Endothelial cell of umbilical vein (primary cell): ENCODE results near the gene CASP6. TPM values are rescaled to one million over a fixed set of nuclear protein-coding genes. Genes with fewer than 3 reads are reported as not detected.

Source experiments
- polyA plus RNA-seq, 4 experiments: library from polyadenylated mRNA; depleted of rRNA in 3 of 4; stranded (reverse) in 3 of 4; unstranded in 1 of 4; fragments of >200 nt; gene quantifications; 2 replicates each; pipeline versions ENCODE4 v1.2.1 to v1.2.3, GENCODE V29; 2011 to 2012; ENCODE audit warnings: missing spikeins in 1 of 4
- small RNA-seq: library from RNA; depleted of rRNA; stranded (forward); fragments of <200 nt; gene quantifications from one replicate; pipeline ENCODE3, GENCODE V24; 2012; ENCODE audit warnings: low replicate concordance, low read depth; ENCODE audit not compliant: insufficient read depth, insufficient read length
- total RNA-seq: library from RNA; stranded (reverse); gene quantifications from 2 replicates; pipeline ENCODE4 v1.2.3, GENCODE V29; 2021

CASP6 gene
- total and polyA plus RNA-seq, 2 donors (not counting 3 experiments of a cell fraction or from before 2014, with no cell fraction given): 35.4 to 52.1 TPM

Small RNA genes lying within 50 kb of the gene (small RNA-seq; reads per million reads assigned to genes)
- gene HIGD1AP14: not detected

Other genes starting within 250 kb of the CASP6 start
- 32.5 and 35.2 TPM in 2 replicates for gene MCUB, start 143.2 kb downstream of the CASP6 start, total RNA-seq
- 48.1 and 53.8 TPM in 2 replicates for gene MCUB, start 143.2 kb downstream of the CASP6 start, polyA plus RNA-seq
- 16.6 and 21.6 TPM in 2 replicates for gene PLA2G12A, start 26.6 kb upstream of the CASP6 start, total RNA-seq
- 13.7 and 27.1 TPM in 2 replicates for gene PLA2G12A, start 26.6 kb upstream of the CASP6 start, polyA plus RNA-seq
- 17.9 and 21.4 TPM in 2 replicates for gene CFI, start 98.6 kb upstream of the CASP6 start, total RNA-seq
- 6.5 and 10.0 TPM in 2 replicates for gene CFI, start 98.6 kb upstream of the CASP6 start, polyA plus RNA-seq
- gene GAR1, start 112.3 kb upstream of the CASP6 start, total RNA-seq: 27.7 and 29.1 TPM in 2 replicates
- gene GAR1, start 112.3 kb upstream of the CASP6 start, polyA plus RNA-seq: 8.2 and 12.7 TPM in 2 replicates
- gene RRH, start 124.5 kb upstream of the CASP6 start, total RNA-seq: 0.31 TPM in 1 of 2 replicates, not detected in the other
- gene RRH, start 124.5 kb upstream of the CASP6 start, polyA plus RNA-seq: 0.11 TPM in 2 replicates
- gene LRIT3, start 144.7 kb upstream of the CASP6 start, total RNA-seq: 0.13 and 0.16 TPM in 2 replicates
- 0.05 and 0.06 TPM in 2 replicates for gene LRIT3, start 144.7 kb upstream of the CASP6 start, polyA plus RNA-seq
- not detected in 2 replicates for gene EGF, start 209.4 kb upstream of the CASP6 start, total RNA-seq
- not detected in 2 replicates for gene EGF, start 209.4 kb upstream of the CASP6 start, polyA plus RNA-seq